Activated T-helper 1 cell treated with anti-CD3 and anti-CD28 coated beads, Interleukin-12 subunit alpha, Interleukin-12 subunit beta, Interleukin-2, Interleukin-4 antibody, amounts not matched to agents 30 ng/mL and 10 ng/mL and 1 ng/mL, durations not matched to agents 14 hours and 24 hours and 36 hours (primary cell): ENCODE data around the gene COL4A4. TPM values are rescaled to one million over a fixed set of nuclear protein-coding genes. Genes with fewer than 3 reads are reported as not detected.
"Not testable (repeated sequence)": the region's sequence is repeated elsewhere in the genome, so short reads cannot be mapped to it uniquely, and the experiment has no call there.

Experiments
- DNase-seq: peaks from one replicate; pipeline ENCODE4 v3.0.0; 2021; ENCODE audit warnings: low spot score
- H3K27ac Mint-ChIP-seq: one replicate; pipeline ENCODE4 v1.8.0; 2021; ENCODE audit warnings: mild to moderate bottlenecking, mixed read lengths
- H3K27me3 Mint-ChIP-seq: one replicate; pipeline ENCODE4 v1.8.0; 2022; ENCODE audit warnings: mild to moderate bottlenecking, moderate library complexity, mixed read lengths; ENCODE audit not compliant: insufficient read depth
- H3K36me3 Mint-ChIP-seq: one replicate; pipeline ENCODE4 v1.8.0; 2021; ENCODE audit warnings: low read depth, mixed read lengths
- H3K4me1 Mint-ChIP-seq: one replicate; pipeline ENCODE4 v1.8.0; 2021; ENCODE audit warnings: low read depth, mixed read lengths
- H3K4me3 Mint-ChIP-seq: one replicate; pipeline ENCODE4 v1.8.0; 2021; ENCODE audit warnings: mild to moderate bottlenecking, moderate library complexity, mixed read lengths
- H3K9me3 Mint-ChIP-seq: one replicate; pipeline ENCODE4 v1.8.0; 2021; ENCODE audit warnings: mixed read lengths
- intact Hi-C: fragments of 100-400 bp; cut with micrococcal nuclease; formaldehyde crosslinking; loops from one replicate; pipeline ENCODE4 v1.15.1; 2024
- total RNA-seq: library from RNA; stranded (reverse); gene quantifications from 2 replicates; pipeline ENCODE4 v1.2.3, GENCODE V29; 2022

The COL4A4 gene
- total RNA-seq, 1 donor from 2014 or later = not detected

- H3K36me3 Mint-ChIP-seq = no peaks in the 10 kb centered on the region
- intact Hi-C loops = no loop called here
- H3K27ac Mint-ChIP-seq = no peak overlapping the region
- no peaks in the 10 kb centered on the region for H3K4me1 Mint-ChIP-seq
- DNase-seq = no peak
- H3K9me3 Mint-ChIP-seq = no peaks in the 10 kb centered on the region
- H3K4me3 Mint-ChIP-seq = no peak overlapping the region
- peaks cover 3% of the 10 kb centered on the region for H3K27me3 Mint-ChIP-seq
Measured at GRCh38 chr2:227183657-227184367, 19.8 kb upstream of the COL4A4 start.

DNA sequence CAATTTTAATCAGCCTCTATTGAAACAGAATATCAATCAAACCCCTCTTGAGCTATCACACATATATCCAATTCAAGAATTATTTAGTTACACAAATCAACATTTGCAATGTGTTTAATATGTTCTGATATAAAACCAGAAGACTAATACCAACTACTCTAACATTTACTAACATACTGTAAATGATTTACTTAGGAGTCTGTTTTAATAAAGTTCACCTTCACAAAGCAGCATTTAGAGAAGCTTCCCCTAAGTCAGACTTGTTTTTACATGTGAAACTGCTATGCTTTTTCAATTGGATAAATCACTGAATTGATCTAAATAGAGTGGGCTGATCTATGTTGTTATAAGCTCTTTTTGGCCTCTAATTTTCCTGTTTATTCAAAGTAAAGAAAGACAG lies 18.8 kb upstream of the COL4A4 start:
- Mint-ChIP-seq H3K27ac (no peak overlapping the region), H3K36me3 (no peaks in the 10 kb centered on the region), H3K27me3 (peaks cover 2% of the 10 kb centered on the region), H3K4me1 (no peaks in the 10 kb centered on the region), H3K4me3 (no peak overlapping the region), H3K9me3 (no peaks in the 10 kb centered on the region)
- DNase-seq = no peak
- intact Hi-C loops = no loop called here

DNA sequence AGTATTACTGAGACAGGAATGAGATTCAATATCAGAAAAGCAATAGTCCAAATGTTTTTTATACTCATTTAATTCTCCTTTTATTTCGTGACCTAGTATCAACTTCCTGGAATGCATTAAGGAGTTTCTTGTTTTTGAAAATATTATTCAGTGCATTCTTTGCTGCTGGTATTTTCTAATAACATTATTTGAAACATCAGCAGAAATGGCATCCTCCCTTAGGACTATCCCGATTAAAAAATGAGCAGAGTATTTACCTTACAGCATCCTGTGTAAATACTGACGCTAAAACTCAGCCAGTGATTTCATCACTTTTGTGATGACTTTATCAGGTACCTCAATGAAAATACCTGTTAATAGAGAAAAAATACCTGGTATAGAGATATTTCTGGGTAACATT lies 16.8 kb upstream of the COL4A4 start:
- intact Hi-C loops = no loop called here
- Mint-ChIP-seq H3K27me3 (peaks cover 2% of the 10 kb centered on the region), H3K36me3 (no peaks in the 10 kb centered on the region), H3K27ac (no peak overlapping the region), H3K9me3 (no peaks in the 10 kb centered on the region), H3K4me1 (no peaks in the 10 kb centered on the region), H3K4me3 (no peak overlapping the region)
- DNase-seq = no peak

- DNase-seq = no peak
- Mint-ChIP-seq H3K4me3 (no peak overlapping the region), H3K36me3 (no peaks in the 10 kb centered on the region), H3K4me1 (no peaks in the 10 kb centered on the region), H3K27me3 (peaks cover 2% of the 10 kb centered on the region), H3K27ac (no peak overlapping the region), H3K9me3 (no peaks in the 10 kb centered on the region)
- intact Hi-C loops = no loop called here
Measured at GRCh38 chr2:227179988-227180685, 16.1 kb upstream of the COL4A4 start.

- peaks cover 2% of the 10 kb centered on the region for H3K27me3 Mint-ChIP-seq
- no peaks in the 10 kb centered on the region for H3K9me3 Mint-ChIP-seq
- intact Hi-C loops = no loop called here
- DNase-seq = no peak
- H3K36me3 Mint-ChIP-seq = no peaks in the 10 kb centered on the region
- H3K27ac Mint-ChIP-seq = no peak overlapping the region
- no peak overlapping the region for H3K4me3 Mint-ChIP-seq
- H3K4me1 Mint-ChIP-seq = no peaks in the 10 kb centered on the region
Measured at GRCh38 chr2:227177592-227178336, 13.8 kb upstream of the COL4A4 start.

DNA sequence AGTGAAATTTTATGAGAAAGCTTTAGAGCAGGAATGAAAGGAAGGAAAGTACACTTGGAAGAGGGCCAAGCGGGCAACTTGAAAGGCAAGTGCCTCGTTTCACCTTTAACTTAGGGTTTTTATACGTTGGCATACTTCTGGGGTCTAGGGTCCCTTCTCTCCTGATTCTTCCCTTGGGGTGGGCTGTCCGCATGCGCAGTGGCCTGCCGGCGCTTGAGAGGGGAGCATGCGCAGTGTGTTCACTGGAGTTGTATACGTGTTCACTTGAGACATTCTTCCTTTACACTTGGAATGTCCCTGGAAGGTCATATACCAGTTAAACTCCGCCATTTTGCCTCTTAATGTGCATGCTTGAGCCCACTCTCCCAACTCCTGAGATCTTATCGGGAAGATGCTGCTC lies 7.8 kb upstream of the COL4A4 start:
- DNase-seq, H3K27me3 Mint-ChIP-seq: not testable (repeated sequence)

GRCh38 chr2:227164763-227165291 lies 822 bp upstream of the COL4A4 start:
- Mint-ChIP-seq H3K4me3 (no peak overlapping the region), H3K4me1 (no peaks in the 10 kb centered on the region), H3K27ac (no peak overlapping the region), H3K9me3 (no peaks in the 10 kb centered on the region), H3K27me3 (peaks cover 39% of the 10 kb centered on the region), H3K36me3 (no peaks in the 10 kb centered on the region)
- DNase-seq = no peak
- intact Hi-C loops = no loop called here

More for the DNA sequence above, 7.8 kb upstream of the COL4A4 start:
- H3K9me3 Mint-ChIP-seq, H3K4me1 Mint-ChIP-seq, intact Hi-C loops, H3K36me3 Mint-ChIP-seq, H3K4me3 Mint-ChIP-seq, H3K27ac Mint-ChIP-seq: not testable (repeated sequence)

DNA sequence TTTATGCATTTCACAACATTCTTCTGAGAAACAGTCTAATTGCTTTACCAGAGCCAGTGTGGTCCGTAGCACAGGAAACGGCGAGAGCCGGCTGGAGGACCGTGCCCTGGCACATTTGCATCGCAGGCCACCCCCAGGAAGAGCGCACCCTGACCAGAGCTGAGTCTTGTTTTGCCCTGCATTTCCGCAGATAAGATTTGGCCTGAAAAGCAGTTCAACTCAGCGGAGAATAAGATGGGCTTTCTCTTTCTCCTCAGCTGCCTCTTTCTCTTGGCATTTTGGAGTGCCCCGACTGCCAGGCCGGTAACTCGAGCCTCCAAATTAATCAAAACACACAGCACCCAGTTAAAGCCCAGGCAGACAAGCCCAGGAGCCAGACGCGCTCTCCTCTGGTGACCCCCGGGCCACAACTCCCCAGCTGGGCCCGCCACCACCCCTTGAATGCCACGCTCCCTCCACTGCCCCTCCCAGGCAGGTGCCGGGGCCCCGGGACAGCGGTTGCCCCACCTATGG lies 464 bp downstream of the COL4A4 start:
- H3K4me1 Mint-ChIP-seq = no peaks in the 10 kb centered on the region
- no peaks in the 10 kb centered on the region for H3K36me3 Mint-ChIP-seq
- no peak for DNase-seq
- H3K27me3 Mint-ChIP-seq = peaks cover 39% of the 10 kb centered on the region
- no peak overlapping the region for H3K27ac Mint-ChIP-seq
- intact Hi-C loops = no loop called here
- no peaks in the 10 kb centered on the region for H3K9me3 Mint-ChIP-seq
- H3K4me3 Mint-ChIP-seq = peak overlapping the region; percentile 62

GRCh38 chr2:227161947-227162346 lies 2.1 kb downstream of the COL4A4 start:
- H3K4me1 Mint-ChIP-seq = no peaks in the 10 kb centered on the region
- peaks cover 42% of the 10 kb centered on the region for H3K27me3 Mint-ChIP-seq
- no peak overlapping the region for H3K4me3 Mint-ChIP-seq
- H3K9me3 Mint-ChIP-seq = no peaks in the 10 kb centered on the region
- no peak overlapping the region for H3K27ac Mint-ChIP-seq
- DNase-seq = no peak
- intact Hi-C loops = no loop called here
- no peaks in the 10 kb centered on the region for H3K36me3 Mint-ChIP-seq

GRCh38 chr2:227160164-227160563 lies 3.8 kb downstream of the COL4A4 start:
- peaks cover 26% of the 10 kb centered on the region for H3K27me3 Mint-ChIP-seq

DNA sequence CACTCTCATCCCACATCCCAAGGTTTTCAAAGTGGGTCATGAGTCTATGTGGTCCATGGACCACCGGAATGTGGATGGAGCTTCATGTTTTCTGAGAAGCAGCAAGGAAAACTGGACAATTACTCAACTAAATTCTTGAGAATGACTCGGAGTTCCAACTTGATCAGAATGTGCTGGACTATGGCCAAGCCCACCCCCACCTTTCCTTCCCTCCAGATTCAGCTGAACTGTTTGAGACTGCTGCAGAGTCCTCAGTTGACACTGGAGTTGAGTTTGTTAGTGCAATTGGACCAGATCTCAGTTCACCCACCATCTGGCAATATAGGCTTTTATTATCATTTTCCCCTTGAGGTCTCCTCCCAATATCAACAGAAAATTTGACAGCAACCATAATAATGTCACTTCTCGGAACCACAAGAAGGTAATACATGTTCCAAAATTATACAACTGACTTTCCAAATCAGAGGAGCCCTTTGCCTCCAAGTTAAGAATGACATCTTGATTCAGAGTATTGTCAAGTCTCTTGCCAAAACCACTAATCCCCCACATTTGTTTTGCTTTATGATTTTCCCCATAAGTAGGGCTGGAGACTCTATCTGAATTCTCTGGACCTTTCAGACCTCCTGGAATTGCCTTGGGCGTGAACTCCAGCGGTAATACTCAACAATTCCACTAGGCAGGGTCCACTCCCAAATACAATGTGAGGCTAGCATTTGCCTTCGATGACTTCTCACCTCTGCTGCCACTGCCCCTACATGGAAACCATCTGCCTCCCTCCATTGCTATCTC lies 8.8 kb downstream of the COL4A4 start:
- Mint-ChIP-seq H3K9me3 (peaks cover under 1% of the 10 kb centered on the region), H3K36me3 (no peaks in the 10 kb centered on the region), H3K4me1 (no peaks in the 10 kb centered on the region), H3K27me3 (peaks cover 3% of the 10 kb centered on the region), H3K4me3 (no peak overlapping the region), H3K27ac (no peak overlapping the region)
- no peak for DNase-seq
- intact Hi-C loops = no loop called here

More at GRCh38 chr2:227160164-227160563, 3.8 kb downstream of the COL4A4 start:
- intact Hi-C loops = no loop called here
- no peaks in the 10 kb centered on the region for H3K9me3 Mint-ChIP-seq
- no peaks in the 10 kb centered on the region for H3K36me3 Mint-ChIP-seq
- no peak overlapping the region for H3K27ac Mint-ChIP-seq
- no peak for DNase-seq
- no peaks in the 10 kb centered on the region for H3K4me1 Mint-ChIP-seq
- no peak overlapping the region for H3K4me3 Mint-ChIP-seq

DNA sequence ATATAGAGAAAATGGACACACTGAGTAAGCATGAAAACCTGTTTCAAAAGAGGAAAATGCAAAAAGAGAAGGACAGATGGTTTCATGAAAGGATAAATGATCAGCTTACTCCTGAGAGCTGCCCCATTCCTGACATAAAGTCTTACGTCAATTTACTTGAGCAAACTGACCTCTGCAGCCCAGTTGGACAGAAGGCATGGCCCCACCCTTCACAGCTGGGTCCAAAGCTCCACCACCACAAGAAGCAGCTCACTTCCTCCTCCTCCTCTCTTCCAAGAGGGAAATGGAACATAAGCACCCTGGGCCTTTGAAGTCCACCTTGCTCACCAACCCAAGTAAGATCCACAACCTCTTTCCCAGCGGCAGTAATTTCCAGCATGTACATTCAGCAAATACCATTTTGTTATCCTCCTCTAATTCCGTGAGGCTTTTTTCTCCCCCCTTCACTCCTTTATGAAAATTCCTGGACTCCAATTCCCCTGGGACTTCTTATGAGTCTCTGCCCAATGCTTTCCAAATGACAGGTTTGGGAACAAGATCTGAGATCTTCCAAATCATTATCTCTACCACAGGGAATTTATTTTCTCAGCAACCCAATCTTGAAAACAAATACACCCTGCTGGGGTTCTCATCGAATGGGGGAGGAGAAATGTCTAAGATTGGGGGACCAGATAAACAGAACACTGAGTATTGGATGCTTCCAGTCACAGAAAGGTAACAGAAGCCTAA lies 10.1 kb downstream of the COL4A4 start:
- Mint-ChIP-seq H3K9me3 (peaks cover 9% of the 10 kb centered on the region), H3K4me1 (no peaks in the 10 kb centered on the region), H3K27ac (no peak overlapping the region), H3K4me3 (no peak overlapping the region), H3K36me3 (no peaks in the 10 kb centered on the region), H3K27me3 (peaks cover 3% of the 10 kb centered on the region)
- no peak for DNase-seq
- intact Hi-C loops = no loop called here
